ENCODE results near the gene TRABD2B.
A peak's percentile ranks its signal among the peaks of the same experiment; 100 is the strongest.

TRABD2B gene

GRCh38 chr1:48033495-48034045, 36.4 kb upstream of the TRABD2B start:
- TF ChIP-seq RAD21 (IDR thresholded peaks at IDR 0.05; ENCODE audit: low read depth) (no peak), EP300 (IDR thresholded peaks at IDR 0.05; ENCODE audit: borderline replicate concordance) (no peak), USF1 (IDR thresholded peaks at IDR 0.05) (no peak), CREB1 (IDR thresholded peaks at IDR 0.05; ENCODE audit: low read depth) (no peak), ZBTB7A (IDR thresholded peaks at IDR 0.05; ENCODE audit: low read depth) (no peak), NFIC (IDR thresholded peaks at IDR 0.05) (no peak), EGR1 (IDR thresholded peaks at IDR 0.05) (no peak), YY1 (IDR thresholded peaks at IDR 0.05; ENCODE audit: low read depth) (no peak), TEAD4 (IDR thresholded peaks at IDR 0.05) (no peak), FOXM1 (IDR thresholded peaks at IDR 0.05; ENCODE audit: borderline replicate concordance, low read depth) (no peak), MAX (IDR thresholded peaks at IDR 0.05) (no peak)

GRCh38 chr1:48031676-48032075, 34.5 kb upstream of the TRABD2B start:
- no peak for TF ChIP-seq EGR1 (IDR thresholded peaks at IDR 0.05)
- peak; percentile 51; the same call in 1 of the 2 replicates for TF ChIP-seq CEBPB (IDR thresholded peaks at IDR 0.05)

GRCh38 chr1:48030696-48031365, 33.6 kb upstream of the TRABD2B start:
- TF ChIP-seq TEAD4 (IDR thresholded peaks at IDR 0.05) (no peak), TCF12 (IDR thresholded peaks at IDR 0.05; ENCODE audit: low read depth) (no peak), TAF1 (IDR thresholded peaks at IDR 0.05; ENCODE audit: low read depth) (no peak), ZBTB7A (IDR thresholded peaks at IDR 0.05; ENCODE audit: low read depth) (no peak)

- no peak for TF ChIP-seq ZBTB7A (IDR thresholded peaks at IDR 0.05; ENCODE audit: low read depth)
- no peak for TF ChIP-seq MAX (IDR thresholded peaks at IDR 0.05)
- TF ChIP-seq CEBPB (IDR thresholded peaks at IDR 0.05) = no peak
- TF ChIP-seq RAD21 (IDR thresholded peaks at IDR 0.05; ENCODE audit: low read depth) = no peak
Measured at GRCh38 chr1:48030211-48030610, 33.0 kb upstream of the TRABD2B start.

GRCh38 chr1:48028218-48029069, 31.3 kb upstream of the TRABD2B start:
- TF ChIP-seq TAF1 (IDR thresholded peaks at IDR 0.05; ENCODE audit: low read depth) = no peak
- no peak for TF ChIP-seq FOXM1 (IDR thresholded peaks at IDR 0.05; ENCODE audit: borderline replicate concordance, low read depth)
- no peak for TF ChIP-seq EGR1 (IDR thresholded peaks at IDR 0.05)
- no peak for TF ChIP-seq REST (IDR thresholded peaks at IDR 0.05; ENCODE audit: low read depth)
- TF ChIP-seq RAD21 (IDR thresholded peaks at IDR 0.05; ENCODE audit: low read depth) = no peak
- TF ChIP-seq ZBTB7A (IDR thresholded peaks at IDR 0.05; ENCODE audit: low read depth) = no peak
- TF ChIP-seq EP300 (IDR thresholded peaks at IDR 0.05; ENCODE audit: borderline replicate concordance) = no peak
- no peak for TF ChIP-seq USF1 (IDR thresholded peaks at IDR 0.05)
- no peak for TF ChIP-seq YY1 (IDR thresholded peaks at IDR 0.05; ENCODE audit: low read depth)
- TF ChIP-seq CEBPB (IDR thresholded peaks at IDR 0.05) = no peak
- TF ChIP-seq MAX (IDR thresholded peaks at IDR 0.05) = no peak
- no peak for TF ChIP-seq TCF12 (IDR thresholded peaks at IDR 0.05; ENCODE audit: low read depth)
- TF ChIP-seq NFIC (IDR thresholded peaks at IDR 0.05) = no peak
- TF ChIP-seq TEAD4 (IDR thresholded peaks at IDR 0.05) = no peak
- TF ChIP-seq CREB1 (IDR thresholded peaks at IDR 0.05; ENCODE audit: low read depth) = no peak

GRCh38 chr1:48027533-48027835, 30.3 kb upstream of the TRABD2B start:
- TF ChIP-seq CREB1 (IDR thresholded peaks at IDR 0.05; ENCODE audit: low read depth) (no peak), REST (IDR thresholded peaks at IDR 0.05; ENCODE audit: low read depth) (no peak), CEBPB (IDR thresholded peaks at IDR 0.05) (no peak), MAX (IDR thresholded peaks at IDR 0.05) (no peak), TEAD4 (IDR thresholded peaks at IDR 0.05) (no peak), NFIC (IDR thresholded peaks at IDR 0.05) (no peak), RAD21 (IDR thresholded peaks at IDR 0.05; ENCODE audit: low read depth) (no peak), EP300 (IDR thresholded peaks at IDR 0.05; ENCODE audit: borderline replicate concordance) (no peak), EGR1 (IDR thresholded peaks at IDR 0.05) (no peak), TCF12 (IDR thresholded peaks at IDR 0.05; ENCODE audit: low read depth) (no peak)
